Measurements from ENCODE around the gene ZNF213.

GRCh38 chr16:3118204-3118790 lies 16.5 kb upstream of the ZNF213 start:
- TF ChIP-seq CTCF (conservative IDR thresholded peaks at IDR 0.05) (no peak), EZH2 (IDR thresholded peaks at IDR 0.05; ENCODE audit: low read depth) (no peak)
